IMR-90 (cell line): ENCODE measurements around the gene TAAR9. TPM values are rescaled to one million over a fixed set of nuclear protein-coding genes. Genes with fewer than 3 reads are reported as not detected.

Experiments
- ATAC-seq: fragments of 200-7000 bp; cut with Tn5 transposase; 2 replicates; pipeline ENCODE4 v1.9.1; 2020; ENCODE audit warnings: low read depth, mild to moderate bottlenecking, moderate library complexity
- BruUV-seq: library from RNA; stranded (reverse); fragments of 400-500 nt; replicated peaks from 2 replicates; lab custom pipeline; 2021; lab: Mats Ljungman, UMichigan
- CTCF ChIA-PET: fragments of 300-600 bp; formaldehyde crosslinking; extraction: SDS; loops from one replicate; lab custom pipeline; 2021; ENCODE audit warnings: antibody characterized with exemption; lab: Yijun Ruan, JAX
- POLR2A ChIA-PET: fragments of 300-600 bp; sonication (Branson Sonifier 250); formaldehyde crosslinking; loops from one replicate; lab custom pipeline; 2022; ENCODE audit warnings: antibody characterized with exemption; ENCODE audit not compliant: unreplicated experiment; lab: Charles Lee
- DNase-seq: peaks from one replicate; pipeline ENCODE4 v3.0.0; 2013
- H2AFZ ChIP-seq: replicated peaks from 2 replicates; pipeline ENCODE3; 2013; ENCODE audit warnings: low read length, mild to moderate bottlenecking; ENCODE audit not compliant: poor library complexity
- H2AK5ac ChIP-seq: 2 replicates; pipeline ENCODE4 v1.6.1; 2013; ENCODE audit warnings: low read depth, low read length, inconsistent platforms
- H2AK9ac ChIP-seq: replicated peaks from 2 replicates; pipeline ENCODE3; 2013; ENCODE audit warnings: mild to moderate bottlenecking, low read depth, low read length, moderate library complexity; ENCODE audit not compliant: poor library complexity
- H2BK120ac ChIP-seq: 2 replicates; pipeline ENCODE4 v1.6.1; 2013; ENCODE audit warnings: low read depth, low read length, inconsistent platforms
- H2BK15ac ChIP-seq: 3 replicates; pipeline ENCODE4 v1.6.1; 2013; ENCODE audit warnings: low read depth, low read length, inconsistent platforms
- H2BK20ac ChIP-seq: 2 replicates; pipeline ENCODE4 v1.6.1; 2013; ENCODE audit warnings: low read depth, mild to moderate bottlenecking, inconsistent platforms, low read length, moderate library complexity
- H2BK5ac ChIP-seq: 2 replicates; pipeline ENCODE4 v1.6.1; 2013; ENCODE audit warnings: mild to moderate bottlenecking, low read depth, low read length, inconsistent platforms; ENCODE audit not compliant: poor library complexity, severe bottlenecking
- H3K14ac ChIP-seq: replicated peaks from 2 replicates; pipeline ENCODE4 v1.6.1; 2013; ENCODE audit warnings: low read depth, low read length, inconsistent platforms
- H3K18ac ChIP-seq: 2 replicates; pipeline ENCODE4 v1.6.1; 2013; ENCODE audit warnings: low read depth, low read length, control low read depth
- H3K23ac ChIP-seq: 2 replicates; pipeline ENCODE4 v1.6.1; 2013; ENCODE audit warnings: low read depth, low read length, inconsistent platforms
- H3K27ac ChIP-seq: 2 replicates; pipeline ENCODE4 v1.5.1; 2013; ENCODE audit warnings: mild to moderate bottlenecking, control low read depth, low read length; ENCODE audit not compliant: insufficient read depth
- H3K27me3 ChIP-seq: 2 replicates; pipeline ENCODE4 v1.6.1; 2013; ENCODE audit warnings: low read length; ENCODE audit not compliant: control insufficient read depth, insufficient read depth
- H3K36me3 ChIP-seq: 2 replicates; pipeline ENCODE4 v1.6.1; 2013; ENCODE audit warnings: low read length, mixed read lengths; ENCODE audit not compliant: control insufficient read depth, insufficient read depth
- H3K4ac ChIP-seq: 2 replicates; pipeline ENCODE4 v1.6.1; 2013; ENCODE audit warnings: low read depth, low read length, inconsistent platforms
- H3K4me1 ChIP-seq: 2 replicates; pipeline ENCODE4 v1.6.1; 2013; ENCODE audit warnings: low read length, mixed read lengths; ENCODE audit not compliant: control insufficient read depth, insufficient read depth
- H3K4me2 ChIP-seq: 2 replicates; pipeline ENCODE4 v1.6.1; 2013; ENCODE audit warnings: low read depth, mild to moderate bottlenecking, control low read depth, low read length, moderate library complexity
- H3K4me3 ChIP-seq: 2 replicates; pipeline ENCODE4 v1.5.1; 2013; ENCODE audit warnings: low read depth, mild to moderate bottlenecking, control low read depth, low read length, moderate library complexity; ENCODE audit not compliant: insufficient read depth
- H3K56ac ChIP-seq: 2 replicates; pipeline ENCODE4 v1.6.1; 2013; ENCODE audit warnings: low read length, inconsistent platforms; ENCODE audit not compliant: insufficient read depth; ENCODE audit errors: extremely low read depth
- H3K79me1 ChIP-seq, 2 experiments: 2 replicates each; pipeline ENCODE4 v1.6.1; 2013; ENCODE audit warnings: low read length in 2 of 2, inconsistent platforms in 1 of 2, low read depth in 1 of 2
- H3K9ac ChIP-seq: 2 replicates; pipeline ENCODE4 v1.6.1; 2013; ENCODE audit warnings: low read depth, low read length, control low read depth
- H3K9me1 ChIP-seq: 2 replicates; pipeline ENCODE4 v1.6.1; 2013; ENCODE audit warnings: low read length, inconsistent platforms; ENCODE audit not compliant: insufficient read depth
- H3K9me3 ChIP-seq: 2 replicates; pipeline ENCODE4 v1.6.1; 2013; ENCODE audit warnings: low read length; ENCODE audit not compliant: control insufficient read depth, insufficient read depth
- H4K20me1 ChIP-seq: 2 replicates; pipeline ENCODE4 v1.6.1; 2013; ENCODE audit warnings: low read length, inconsistent platforms; ENCODE audit not compliant: insufficient read depth
- H4K5ac ChIP-seq: 2 replicates; pipeline ENCODE4 v1.6.1; 2013; ENCODE audit warnings: mild to moderate bottlenecking, low read depth, low read length, control low read depth
- H4K8ac ChIP-seq, 2 experiments: 2 replicates each; pipeline ENCODE4 v1.6.1; 2013; ENCODE audit warnings: low read depth in 2 of 2, low read length in 2 of 2, control low read depth in 1 of 2, inconsistent platforms in 1 of 2
- H4K91ac ChIP-seq: 2 replicates; pipeline ENCODE4 v1.6.1; 2013; ENCODE audit warnings: low read depth, low read length, inconsistent platforms; ENCODE audit not compliant: insufficient read depth
- FOS ChIP-seq: fragments of 150-350 bp; IDR thresholded peaks from 2 replicates; pipeline ENCODE4 v1.6.1; 2016; ENCODE audit warnings: low read depth, low read length
- NFE2L2 ChIP-seq: fragments of 150-350 bp; IDR thresholded peaks from 2 replicates; pipeline ENCODE4 v1.6.1; 2016; ENCODE audit warnings: low read depth, mild to moderate bottlenecking, low read length
- RAD21 ChIP-seq: IDR thresholded peaks from 2 replicates; pipeline ENCODE4 v1.6.1; 2012; ENCODE audit warnings: low read length, improper control_type of control experiment
- RFX5 ChIP-seq: IDR thresholded peaks from 2 replicates; pipeline ENCODE4 v1.8.0; 2012; ENCODE audit warnings: low read depth, mild to moderate bottlenecking, low read length, moderate library complexity
- SMC3 ChIP-seq: fragments of 150-350 bp; IDR thresholded peaks from 2 replicates; pipeline ENCODE4 v1.6.1; 2016; ENCODE audit warnings: low read depth, mild to moderate bottlenecking, antibody characterized with exemption, low read length, moderate library complexity
- WGBS, 2 experiments: methylation state at CpG; one replicate each; pipeline versions ENCODE4 v1.1.5 to v1.1.7; 2013; ENCODE audit warnings: missing lambda C conversion rate in 2 of 2; ENCODE audit not compliant: insufficient read length in 1 of 2; ENCODE audit errors: extremely low coverage in 2 of 2; 5-methylcytosine and 5-hydroxymethylcytosine counted together
- dilution Hi-C: fragments of 300-500 bp; cut with HindIII; formaldehyde crosslinking; loops from one replicate; pipeline ENCODE4 v1.14.3; 2018; ENCODE audit warnings: low sequenced_read_pairs; ENCODE audit not compliant: unreplicated experiment
- in situ Hi-C: fragments of 300-500 bp; cut with MboI; formaldehyde crosslinking; loops from 3 replicates; pipeline ENCODE4 v1.14.3; 2019; ENCODE audit warnings: low sequenced_read_pairs, inconsistent platforms, mixed read lengths
- intact Hi-C: fragments of 100-400 bp; cut with micrococcal nuclease; formaldehyde crosslinking; loops from 2 replicates; pipeline ENCODE4 v1.10.0; 2022
- polyA plus RNA-seq, 3 experiments: library from polyadenylated mRNA; depleted of rRNA; stranded (reverse); fragments of >200 nt; gene quantifications; 2 replicates each; pipeline ENCODE4 v1.2.3, GENCODE V29; 2012; ENCODE audit warnings: low replicate concordance in 1 of 3
- total RNA-seq: library from RNA; depleted of rRNA; stranded (reverse); fragments of >200 nt; gene quantifications from 2 replicates; pipeline ENCODE4 v1.2.3, GENCODE V29; 2012

TAAR9 gene
- total and polyA plus RNA-seq, 2 of the 4 experiments (the other 2 are of a cell fraction), result not detected

DNA sequence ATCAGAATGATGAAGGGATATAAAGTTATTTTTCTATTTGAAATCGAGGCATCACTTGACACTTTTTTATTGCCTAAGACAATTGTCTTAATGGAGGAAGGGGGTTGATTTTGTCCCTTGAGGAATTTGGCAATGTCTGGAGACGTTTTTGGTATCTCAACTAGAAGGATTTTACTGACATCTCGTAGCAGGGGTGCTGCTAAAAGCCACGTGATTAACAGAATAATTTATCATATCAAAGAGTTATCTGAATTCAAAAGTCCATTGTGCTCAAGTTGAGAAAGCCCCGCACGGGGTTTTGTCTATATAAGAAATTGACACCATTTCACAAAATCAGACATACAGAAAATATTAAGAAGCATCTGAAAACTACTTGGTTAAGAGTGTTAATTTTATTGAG, 30.5 kb downstream of the TAAR9 start:
- H3K56ac ChIP-seq, result no peak overlapping the region
- POLR2A ChIA-PET, result no interaction called here
- in situ Hi-C loops (no loop called here), dilution Hi-C loops (no loop called here), intact Hi-C loops (no loop called here)
- H3K9me3 ChIP-seq, result no peaks in the 10 kb centered on the region
- H3K36me3 ChIP-seq, result no peaks in the 10 kb centered on the region
- H4K8ac ChIP-seq, result no peak overlapping the region
- H2AFZ ChIP-seq, result no peak overlapping the region
- H3K4me1 ChIP-seq, result no peaks in the 10 kb centered on the region
- H3K27ac ChIP-seq, result no peak overlapping the region
- no peak overlapping the region for H3K4me2 ChIP-seq
- H3K14ac ChIP-seq, result no peak overlapping the region
- ATAC-seq (no peak), DNase-seq (no peak)
- no peak overlapping the region for H2BK5ac ChIP-seq
- no peak overlapping the region for H3K23ac ChIP-seq
- H3K9me1 ChIP-seq, result no peaks in the 10 kb centered on the region
- H2AK9ac ChIP-seq, result no peak overlapping the region
- no peaks in the 10 kb centered on the region for H3K79me1 ChIP-seq
- H4K20me1 ChIP-seq, result no peaks in the 10 kb centered on the region
- H2BK120ac ChIP-seq, result no peak overlapping the region
- no TSS peak for BruUV-seq
- no peak overlapping the region for H4K91ac ChIP-seq
- peaks cover 41% of the 10 kb centered on the region for H3K27me3 ChIP-seq
- H3K9ac ChIP-seq, result no peak overlapping the region
- no peak overlapping the region for H2BK15ac ChIP-seq
- whole genome bisulfite sequencing, 2 experiments, result no CpG with 5 or more reads among the region's 6 CpGs
- TF ChIP-seq NFE2L2 (no peak), FOS (no peak), SMC3 (no peak), RAD21 (no peak), RFX5 (no peak)
- CTCF ChIA-PET, result no interaction called here
- no peak overlapping the region for H2AK5ac ChIP-seq
- H2BK20ac ChIP-seq, result no peak overlapping the region
- no peak overlapping the region for H4K5ac ChIP-seq
- no peak overlapping the region for H3K18ac ChIP-seq
- H3K4me3 ChIP-seq, result no peak overlapping the region
- no peak overlapping the region for H3K4ac ChIP-seq
